Gastrocnemius medialis (tissue), 4 donors: Measurements from ENCODE around the gene CES2.

ENCODE experiments used
- POLR2A ChIP-seq, 2 donors: fragments of 450-650 bp; IDR thresholded peaks; one replicate each; pipeline ENCODE4 v1.6.1; 2017; ENCODE audit warnings: antibody characterized with exemption in 2 of 2, mild to moderate bottlenecking in 2 of 2, moderate library complexity in 2 of 2
- TF ChIP-seq, protein P1 (sequence below), 5 experiments: fragments of 450-650 bp in 3 of 5; fragments of 200-600 bp in 2 of 5; sonication (generic) in 2 of 5; IDR thresholded peaks in 4 of 5; conservative IDR thresholded peaks in 1 of 5; 1 replicate in 4 of 5; 2 replicates in 1 of 5; pipeline ENCODE4 v1.5.1; 2016 to 2019; ENCODE audit warnings: antibody characterized with exemption in 5 of 5, mild to moderate bottlenecking in 3 of 5, moderate library complexity in 3 of 5

DNA sequence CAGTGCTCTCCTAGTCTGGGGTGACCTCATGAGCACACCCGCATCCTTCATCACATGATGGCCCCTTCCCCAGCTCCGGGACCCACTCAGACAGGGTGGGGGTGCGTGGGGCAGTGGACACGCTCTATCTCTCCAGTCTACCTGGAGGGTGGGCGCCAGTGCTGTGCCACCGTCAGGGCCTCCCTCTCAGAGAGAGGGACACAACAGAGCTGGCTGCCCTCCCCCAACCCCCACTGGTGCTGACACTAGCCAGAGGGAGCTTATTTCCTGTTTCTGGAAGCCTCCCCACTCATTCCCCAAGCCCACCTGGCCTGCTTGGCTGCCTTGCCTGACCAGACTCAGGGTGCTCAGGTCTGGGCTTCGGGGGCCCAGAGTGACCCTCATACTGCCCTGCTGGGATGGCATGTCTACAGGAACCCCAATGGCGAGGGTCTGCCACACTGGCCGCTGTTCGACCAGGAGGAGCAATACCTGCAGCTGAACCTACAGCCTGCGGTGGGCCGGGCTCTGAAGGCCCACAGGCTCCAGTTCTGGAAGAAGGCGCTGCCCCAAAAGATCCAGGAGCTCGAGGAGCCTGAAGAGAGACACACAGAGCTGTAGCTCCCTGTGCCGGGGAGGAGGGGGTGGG lies 8.2 kb downstream of the CES2 start:
- TF ChIP-seq, protein P1, sequence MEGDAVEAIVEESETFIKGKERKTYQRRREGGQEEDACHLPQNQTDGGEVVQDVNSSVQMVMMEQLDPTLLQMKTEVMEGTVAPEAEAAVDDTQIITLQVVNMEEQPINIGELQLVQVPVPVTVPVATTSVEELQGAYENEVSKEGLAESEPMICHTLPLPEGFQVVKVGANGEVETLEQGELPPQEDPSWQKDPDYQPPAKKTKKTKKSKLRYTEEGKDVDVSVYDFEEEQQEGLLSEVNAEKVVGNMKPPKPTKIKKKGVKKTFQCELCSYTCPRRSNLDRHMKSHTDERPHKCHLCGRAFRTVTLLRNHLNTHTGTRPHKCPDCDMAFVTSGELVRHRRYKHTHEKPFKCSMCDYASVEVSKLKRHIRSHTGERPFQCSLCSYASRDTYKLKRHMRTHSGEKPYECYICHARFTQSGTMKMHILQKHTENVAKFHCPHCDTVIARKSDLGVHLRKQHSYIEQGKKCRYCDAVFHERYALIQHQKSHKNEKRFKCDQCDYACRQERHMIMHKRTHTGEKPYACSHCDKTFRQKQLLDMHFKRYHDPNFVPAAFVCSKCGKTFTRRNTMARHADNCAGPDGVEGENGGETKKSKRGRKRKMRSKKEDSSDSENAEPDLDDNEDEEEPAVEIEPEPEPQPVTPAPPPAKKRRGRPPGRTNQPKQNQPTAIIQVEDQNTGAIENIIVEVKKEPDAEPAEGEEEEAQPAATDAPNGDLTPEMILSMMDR (IDR thresholded peaks at IDR 0.05 in 4 of 5, conservative IDR thresholded peaks at IDR 0.05 in 1 of 5): no peak
- no peak for TF ChIP-seq POLR2A (IDR thresholded peaks at IDR 0.05)
